Neural cell (in vitro differentiated cells): ENCODE results near the gene ROR1. TPM values are rescaled to one million over a fixed set of nuclear protein-coding genes. Genes with fewer than 3 reads are reported as not detected.

ENCODE experiments used
- H2AFZ ChIP-seq: fragments of 200-600, 300-800 bp; sonication (generic), shearing (Covaris generic); 2 replicates; pipeline ENCODE4 v1.6.0; 2014; ENCODE audit warnings: low read depth, mild to moderate bottlenecking, antibody characterized with exemption, low read length, moderate library complexity
- H3F3A ChIP-seq: fragments of 200-600 bp; shearing (Covaris generic); 2 replicates; pipeline ENCODE4 v1.6.1; 2016; ENCODE audit warnings: mild to moderate bottlenecking, moderate library complexity, mixed read lengths, antibody characterized with exemption, low read length; ENCODE audit not compliant: insufficient read depth, poor library complexity, severe bottlenecking
- H3K27ac ChIP-seq: fragments of 200-600, 300-800 bp; sonication (generic), shearing (Covaris generic); 2 replicates; pipeline ENCODE4 v1.5.1; 2014; ENCODE audit warnings: mild to moderate bottlenecking, low read length, moderate library complexity
- H3K27me3 ChIP-seq: fragments of 300-800, 200-600 bp; sonication (generic), shearing (Covaris generic); 2 replicates; pipeline ENCODE4 v1.6.0; 2014; ENCODE audit warnings: mild to moderate bottlenecking, low read depth, low read length, moderate library complexity; ENCODE audit not compliant: insufficient read depth
- H3K36me3 ChIP-seq: fragments of 300-800, 200-600 bp; sonication (generic), shearing (Covaris generic); 2 replicates; pipeline ENCODE4 v1.5.1; 2014; ENCODE audit warnings: mild to moderate bottlenecking, antibody characterized with exemption, low read length, moderate library complexity; ENCODE audit not compliant: insufficient read depth
- H3K4me2 ChIP-seq: fragments of 300-800, 200-600 bp; sonication (generic), shearing (Covaris generic); 2 replicates; pipeline ENCODE4 v1.6.0; 2014; ENCODE audit warnings: mild to moderate bottlenecking, low read length
- H3K4me3 ChIP-seq: fragments of 300-800, 200-600 bp; sonication (generic), shearing (Covaris generic); 2 replicates; pipeline ENCODE4 v1.5.1; 2014; ENCODE audit warnings: mild to moderate bottlenecking, low read length, moderate library complexity
- H3K79me2 ChIP-seq: fragments of 200-600 bp; shearing (Covaris generic); replicated peaks from 2 replicates; pipeline ENCODE4 v1.6.0; 2014; ENCODE audit warnings: mild to moderate bottlenecking, low read length, moderate library complexity; ENCODE audit not compliant: insufficient read depth
- H3K9ac ChIP-seq: fragments of 300-800, 200-600 bp; sonication (generic), shearing (Covaris generic); 2 replicates; pipeline ENCODE4 v1.6.1; 2016; ENCODE audit warnings: mild to moderate bottlenecking, low read length, mixed read lengths
- H3K9me2 ChIP-seq: fragments of 200-600 bp; shearing (Covaris generic); 2 replicates; pipeline ENCODE4 v1.6.1; 2016; ENCODE audit warnings: mild to moderate bottlenecking, low read length, mixed read lengths; ENCODE audit not compliant: insufficient read depth
- H3K9me3 ChIP-seq: fragments of 200-600, 300-800 bp; sonication (generic), shearing (Covaris generic); 2 replicates; pipeline ENCODE4 v1.6.1; 2016; ENCODE audit warnings: mild to moderate bottlenecking, mixed run types, low read length, moderate library complexity, mixed read lengths
- H4K20me1 ChIP-seq: fragments of 200-600 bp; shearing (Covaris generic); 2 replicates; pipeline ENCODE4 v1.6.1; 2016; ENCODE audit warnings: mild to moderate bottlenecking, mixed run types; ENCODE audit not compliant: insufficient read depth
- EP300 ChIP-seq: fragments of 450-650 bp; conservative IDR thresholded peaks from 2 replicates; pipeline ENCODE4 v1.6.1; 2014; ENCODE audit warnings: antibody characterized with exemption, mild to moderate bottlenecking, moderate library complexity; ENCODE audit not compliant: poor library complexity, severe bottlenecking
- EZH2 ChIP-seq: fragments of 200-600, 300-800 bp; shearing (Covaris generic), sonication (generic); IDR thresholded peaks from 2 replicates; pipeline ENCODE4 v1.6.1; 2014; ENCODE audit warnings: antibody characterized with exemption, low read length, borderline replicate concordance, mild to moderate bottlenecking; ENCODE audit not compliant: insufficient read depth, poor library complexity, severe bottlenecking
- MXI1 ChIP-seq: fragments of 450-650 bp; conservative IDR thresholded peaks from 2 replicates; pipeline ENCODE4 v1.6.1; 2014; ENCODE audit warnings: antibody characterized with exemption, mild to moderate bottlenecking; ENCODE audit not compliant: poor library complexity, severe bottlenecking
- POLR2AphosphoS5 ChIP-seq: IDR thresholded peaks from 2 replicates; pipeline ENCODE4 v1.6.1; 2012
- RAD21 ChIP-seq: fragments of 450-650 bp; conservative IDR thresholded peaks from 2 replicates; pipeline ENCODE4 v1.6.1; 2014; ENCODE audit warnings: antibody characterized with exemption, mild to moderate bottlenecking, moderate library complexity
- SMC3 ChIP-seq: fragments of 450-650 bp; conservative IDR thresholded peaks from 2 replicates; pipeline ENCODE4 v1.6.1; 2014; ENCODE audit warnings: antibody characterized with exemption, mild to moderate bottlenecking, moderate library complexity; ENCODE audit not compliant: poor library complexity
- TAF1 ChIP-seq: IDR thresholded peaks from 2 replicates; pipeline ENCODE4 v1.6.1; 2012; ENCODE audit warnings: low read depth
- polyA plus RNA-seq: library from polyadenylated mRNA; depleted of rRNA; stranded (reverse); fragments of >200 nt; gene quantifications from 2 replicates; pipeline ENCODE4 v1.2.3, GENCODE V29; 2014
- TF ChIP-seq, protein P1 (sequence below): IDR thresholded peaks from 2 replicates; pipeline ENCODE4 v1.6.1; 2012; ENCODE audit warnings: borderline replicate concordance
- TF ChIP-seq, protein P2 (sequence below): fragments of 450-650 bp; IDR thresholded peaks from 2 replicates; pipeline ENCODE4 v1.5.1; 2014; ENCODE audit warnings: antibody characterized with exemption, mild to moderate bottlenecking, moderate library complexity; ENCODE audit not compliant: poor library complexity, severe bottlenecking

ROR1 gene
- polyA plus RNA-seq, 1 donor from 2014 or later: 0.27 TPM

DNA sequence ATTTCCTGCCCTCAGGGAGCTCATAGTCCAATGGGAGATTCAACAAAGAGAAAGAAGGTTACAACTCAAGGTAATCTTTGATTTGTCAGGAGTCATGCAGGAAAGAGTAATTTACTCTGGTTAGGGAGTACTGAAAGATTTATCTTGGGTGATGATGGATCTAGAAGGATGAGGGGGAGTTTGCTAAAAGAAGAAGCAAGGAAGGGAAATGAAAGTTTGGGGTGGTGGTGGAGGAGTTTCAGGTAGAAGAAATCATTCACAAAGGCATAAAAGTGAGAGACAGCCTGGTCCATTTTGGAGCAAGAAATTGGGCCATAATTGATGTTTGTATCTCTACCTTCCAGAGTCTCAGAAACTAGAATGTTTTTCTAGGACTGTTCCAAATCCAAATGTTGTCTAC lies 116.7 kb downstream of the ROR1 start:
- Histone ChIP-seq H3K27ac (no peak overlapping the region), H3K4me2 (no peak overlapping the region), H3K79me2 (no peaks in the 10 kb centered on the region)

DNA sequence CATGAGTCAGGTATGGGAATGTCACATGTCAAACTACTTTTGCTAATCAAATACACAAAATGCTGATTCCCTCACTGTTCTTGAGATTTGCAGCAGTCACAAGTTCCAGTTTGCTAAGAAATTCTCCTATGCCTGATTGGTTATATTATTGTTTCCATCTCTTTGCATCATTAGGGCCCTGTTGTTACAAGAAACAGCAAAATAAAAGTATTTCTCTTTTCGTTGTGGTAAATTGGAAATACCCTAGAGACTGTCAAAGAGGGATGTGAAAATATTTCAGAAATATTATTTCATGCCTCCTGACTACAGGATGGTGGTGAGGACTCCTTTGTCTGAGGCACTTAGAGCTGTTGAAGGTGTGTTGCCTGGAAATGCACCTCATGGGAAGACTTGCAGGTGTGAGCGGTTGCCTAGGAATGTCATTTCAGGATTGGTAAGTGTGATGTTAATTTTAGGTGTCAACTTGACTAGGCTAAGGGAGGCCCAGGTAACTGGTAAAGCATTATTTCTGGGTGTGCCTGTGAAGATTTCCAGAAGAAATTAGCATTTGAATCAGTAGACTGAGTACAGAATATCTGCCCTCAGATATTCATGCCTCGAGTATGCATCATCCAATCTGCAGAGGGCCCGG lies 117.4 kb downstream of the ROR1 start:
- Histone ChIP-seq H3K4me2 (no peak overlapping the region), H3F3A (no peaks in the 10 kb centered on the region), H3K9me2 (no peaks in the 10 kb centered on the region), H4K20me1 (no peaks in the 10 kb centered on the region), H3K4me3 (no peak overlapping the region), H3K27me3 (no peaks in the 10 kb centered on the region), H3K9me3 (no peaks in the 10 kb centered on the region), H3K79me2 (no peaks in the 10 kb centered on the region), H3K27ac (no peak overlapping the region), H3K9ac (no peak overlapping the region), H3K36me3 (no peaks in the 10 kb centered on the region), H2AFZ (no peak overlapping the region)
- TF ChIP-seq, protein P1, sequence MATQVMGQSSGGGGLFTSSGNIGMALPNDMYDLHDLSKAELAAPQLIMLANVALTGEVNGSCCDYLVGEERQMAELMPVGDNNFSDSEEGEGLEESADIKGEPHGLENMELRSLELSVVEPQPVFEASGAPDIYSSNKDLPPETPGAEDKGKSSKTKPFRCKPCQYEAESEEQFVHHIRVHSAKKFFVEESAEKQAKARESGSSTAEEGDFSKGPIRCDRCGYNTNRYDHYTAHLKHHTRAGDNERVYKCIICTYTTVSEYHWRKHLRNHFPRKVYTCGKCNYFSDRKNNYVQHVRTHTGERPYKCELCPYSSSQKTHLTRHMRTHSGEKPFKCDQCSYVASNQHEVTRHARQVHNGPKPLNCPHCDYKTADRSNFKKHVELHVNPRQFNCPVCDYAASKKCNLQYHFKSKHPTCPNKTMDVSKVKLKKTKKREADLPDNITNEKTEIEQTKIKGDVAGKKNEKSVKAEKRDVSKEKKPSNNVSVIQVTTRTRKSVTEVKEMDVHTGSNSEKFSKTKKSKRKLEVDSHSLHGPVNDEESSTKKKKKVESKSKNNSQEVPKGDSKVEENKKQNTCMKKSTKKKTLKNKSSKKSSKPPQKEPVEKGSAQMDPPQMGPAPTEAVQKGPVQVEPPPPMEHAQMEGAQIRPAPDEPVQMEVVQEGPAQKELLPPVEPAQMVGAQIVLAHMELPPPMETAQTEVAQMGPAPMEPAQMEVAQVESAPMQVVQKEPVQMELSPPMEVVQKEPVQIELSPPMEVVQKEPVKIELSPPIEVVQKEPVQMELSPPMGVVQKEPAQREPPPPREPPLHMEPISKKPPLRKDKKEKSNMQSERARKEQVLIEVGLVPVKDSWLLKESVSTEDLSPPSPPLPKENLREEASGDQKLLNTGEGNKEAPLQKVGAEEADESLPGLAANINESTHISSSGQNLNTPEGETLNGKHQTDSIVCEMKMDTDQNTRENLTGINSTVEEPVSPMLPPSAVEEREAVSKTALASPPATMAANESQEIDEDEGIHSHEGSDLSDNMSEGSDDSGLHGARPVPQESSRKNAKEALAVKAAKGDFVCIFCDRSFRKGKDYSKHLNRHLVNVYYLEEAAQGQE: no peak
- no peak for TF ChIP-seq TAF1
- TF ChIP-seq MXI1: no peak
- TF ChIP-seq EZH2: no peak
- no peak for TF ChIP-seq RAD21
- TF ChIP-seq SMC3: no peak
- TF ChIP-seq POLR2AphosphoS5: no peak
- TF ChIP-seq EP300: no peak
- TF ChIP-seq, protein P2, sequence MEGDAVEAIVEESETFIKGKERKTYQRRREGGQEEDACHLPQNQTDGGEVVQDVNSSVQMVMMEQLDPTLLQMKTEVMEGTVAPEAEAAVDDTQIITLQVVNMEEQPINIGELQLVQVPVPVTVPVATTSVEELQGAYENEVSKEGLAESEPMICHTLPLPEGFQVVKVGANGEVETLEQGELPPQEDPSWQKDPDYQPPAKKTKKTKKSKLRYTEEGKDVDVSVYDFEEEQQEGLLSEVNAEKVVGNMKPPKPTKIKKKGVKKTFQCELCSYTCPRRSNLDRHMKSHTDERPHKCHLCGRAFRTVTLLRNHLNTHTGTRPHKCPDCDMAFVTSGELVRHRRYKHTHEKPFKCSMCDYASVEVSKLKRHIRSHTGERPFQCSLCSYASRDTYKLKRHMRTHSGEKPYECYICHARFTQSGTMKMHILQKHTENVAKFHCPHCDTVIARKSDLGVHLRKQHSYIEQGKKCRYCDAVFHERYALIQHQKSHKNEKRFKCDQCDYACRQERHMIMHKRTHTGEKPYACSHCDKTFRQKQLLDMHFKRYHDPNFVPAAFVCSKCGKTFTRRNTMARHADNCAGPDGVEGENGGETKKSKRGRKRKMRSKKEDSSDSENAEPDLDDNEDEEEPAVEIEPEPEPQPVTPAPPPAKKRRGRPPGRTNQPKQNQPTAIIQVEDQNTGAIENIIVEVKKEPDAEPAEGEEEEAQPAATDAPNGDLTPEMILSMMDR: no peak

More for the DNA sequence above, 116.7 kb downstream of the ROR1 start:
- Histone ChIP-seq H3K9me2 (no peaks in the 10 kb centered on the region), H3K36me3 (no peaks in the 10 kb centered on the region), H4K20me1 (no peaks in the 10 kb centered on the region), H3F3A (no peaks in the 10 kb centered on the region), H3K27me3 (no peaks in the 10 kb centered on the region), H2AFZ (no peak overlapping the region), H3K4me3 (no peak overlapping the region), H3K9me3 (no peaks in the 10 kb centered on the region), H3K9ac (no peak overlapping the region)
- no peak for TF ChIP-seq TAF1
- no peak for TF ChIP-seq POLR2AphosphoS5
- TF ChIP-seq, protein P2: no peak
- TF ChIP-seq, protein P1: no peak
- no peak for TF ChIP-seq EP300
- TF ChIP-seq EZH2: no peak
- no peak for TF ChIP-seq MXI1
- no peak for TF ChIP-seq RAD21
- no peak for TF ChIP-seq SMC3
